Lower lobe of right lung (tissue), 2 donors: ENCODE results near the gene IMPDH2. TPM values are rescaled to one million over a fixed set of nuclear protein-coding genes. Genes with fewer than 3 reads are reported as not detected.

Source experiments
- ATAC-seq, 2 donors: fragments of 200-7000 bp; cut with Tn5 transposase; one replicate each; pipeline ENCODE4 v1.9.1; 2020 to 2022; ENCODE audit warnings: mild to moderate bottlenecking in 2 of 2, moderate library complexity in 2 of 2
- DNase-seq: peaks from one replicate; pipeline ENCODE4 v3.0.0-alpha.2; 2020
- H3K27ac ChIP-seq: fragments of 200-600 bp; one replicate; pipeline ENCODE4 v1.8.0; 2022
- H3K27me3 ChIP-seq: fragments of 200-600 bp; one replicate; pipeline ENCODE4 v1.8.0; 2022; ENCODE audit warnings: low read depth
- H3K36me3 ChIP-seq: fragments of 200-600 bp; one replicate; pipeline ENCODE4 v1.8.0; 2022; ENCODE audit warnings: mild to moderate bottlenecking
- H3K4me1 ChIP-seq: fragments of 200-600 bp; one replicate; pipeline ENCODE4 v1.8.0; 2022
- H3K4me3 ChIP-seq: fragments of 200-600 bp; one replicate; pipeline ENCODE4 v1.8.0; 2022; ENCODE audit warnings: mild to moderate bottlenecking
- H3K9me3 ChIP-seq: fragments of 200-600 bp; one replicate; pipeline ENCODE4 v1.8.0; 2022
- CTCF ChIP-seq: fragments of 200-600 bp; IDR thresholded peaks from one replicate; pipeline ENCODE4 v1.8.0; 2022; ENCODE audit warnings: antibody characterized with exemption, mild to moderate bottlenecking
- intact Hi-C: fragments of 100-400 bp; cut with DNase I; formaldehyde crosslinking; loops from one replicate; pipeline ENCODE4 v1.11.0; 2022
- total RNA-seq: library from RNA; stranded (reverse); fragmentation: NEBNext Ultra II Directional; extraction: Animal tissue kit (Norgen Biotek cat#: 25700); gene quantifications from one replicate; pipeline ENCODE4 v1.2.1, GENCODE V29; 2021
- donor health status: DM: no; HTN: yes; CAD: no; lungs with severe emphysema.

The IMPDH2 gene
- total RNA-seq, 1 donor from 2014 or later = 112 TPM

GRCh38 chr3:49004352-49005302 lies 24.6 kb downstream of the IMPDH2 start:
- H3K4me1 ChIP-seq = peaks cover 19% of the 10 kb centered on the region
- no peak for ATAC-seq

DNA sequence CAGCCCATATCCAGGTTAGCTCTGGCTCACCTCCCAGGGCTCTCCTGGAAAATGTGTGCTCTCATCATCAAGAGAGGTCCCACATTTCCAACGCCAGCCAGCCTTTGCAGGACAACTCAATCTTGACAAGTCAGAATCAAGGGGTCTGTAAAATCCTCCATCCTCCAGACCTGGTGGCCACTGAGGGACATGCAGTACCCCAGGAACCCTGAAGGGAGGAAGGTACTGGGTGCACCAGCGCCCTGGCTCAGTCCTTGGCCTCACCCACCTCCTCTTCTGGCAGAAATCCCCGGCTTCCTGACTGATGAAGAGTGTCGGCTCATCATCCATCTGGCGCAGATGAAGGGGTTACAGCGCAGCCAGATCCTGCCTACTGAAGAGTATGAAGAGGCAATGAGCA lies 28.0 kb downstream of the IMPDH2 start:
- Histone ChIP-seq H3K9me3 (no peaks in the 10 kb centered on the region), H3K36me3 (peaks cover 14% of the 10 kb centered on the region), H3K4me3 (no peak overlapping the region), H3K4me1 (peaks cover 2% of the 10 kb centered on the region), H3K27me3 (no peaks in the 10 kb centered on the region), H3K27ac (no peak overlapping the region)
- ATAC-seq (no peak), DNase-seq (no peak)
- no peak for TF ChIP-seq CTCF
- intact Hi-C loops = no loop called here

More at GRCh38 chr3:49004352-49005302, 24.6 kb downstream of the IMPDH2 start:
- no peak for DNase-seq
- intact Hi-C loops = no loop called here
- no peak overlapping the region for H3K27ac ChIP-seq
- H3K36me3 ChIP-seq = no peaks in the 10 kb centered on the region
- H3K27me3 ChIP-seq = no peaks in the 10 kb centered on the region
- no peaks in the 10 kb centered on the region for H3K9me3 ChIP-seq
- no peak for TF ChIP-seq CTCF
- H3K4me3 ChIP-seq = no peak overlapping the region

DNA sequence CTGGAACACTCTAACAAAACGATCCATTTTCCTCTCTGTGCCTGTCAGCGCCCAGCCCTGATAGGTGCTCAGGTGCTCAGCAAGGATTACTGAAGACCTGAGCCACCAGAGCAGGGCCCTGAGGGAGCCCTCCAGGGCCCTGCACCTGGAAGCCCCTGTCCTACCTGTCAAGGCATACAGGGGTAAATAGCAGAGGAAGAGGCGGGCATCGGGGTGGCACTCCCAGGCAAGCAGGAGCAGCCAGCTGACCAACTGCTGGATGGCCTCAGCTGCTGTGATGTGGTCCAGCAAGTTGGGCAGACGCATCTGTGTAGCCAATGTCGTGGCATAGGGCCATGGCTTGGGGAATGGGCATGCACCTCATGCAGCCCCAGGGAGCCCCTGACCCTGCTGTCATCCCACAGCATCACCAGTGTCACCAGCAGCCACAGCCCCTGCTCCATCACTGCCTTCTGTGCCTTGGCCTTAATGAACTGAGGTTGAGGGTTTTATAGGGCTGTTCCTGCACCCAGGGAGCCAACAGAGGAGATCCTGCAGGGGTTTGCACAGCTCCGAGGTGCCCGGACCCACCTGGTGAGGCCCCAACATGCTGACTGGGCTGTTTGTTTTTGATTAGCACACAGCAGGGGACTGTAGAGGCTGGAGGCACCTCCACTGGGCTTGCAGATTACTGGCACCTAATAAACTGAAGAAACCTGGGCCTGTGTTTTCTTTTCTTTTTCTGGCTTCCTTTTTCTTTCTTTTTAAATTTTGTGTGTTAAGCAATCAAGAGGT lies 29.9 kb downstream of the IMPDH2 start:
- intact Hi-C loops = no loop called here
- Histone ChIP-seq H3K27me3 (no peaks in the 10 kb centered on the region), H3K9me3 (no peaks in the 10 kb centered on the region), H3K27ac (no peak overlapping the region), H3K36me3 (peaks cover 22% of the 10 kb centered on the region), H3K4me1 (no peaks in the 10 kb centered on the region), H3K4me3 (no peak overlapping the region)
- ATAC-seq = no peak
- no peak for TF ChIP-seq CTCF
- DNase-seq = no peak

DNA sequence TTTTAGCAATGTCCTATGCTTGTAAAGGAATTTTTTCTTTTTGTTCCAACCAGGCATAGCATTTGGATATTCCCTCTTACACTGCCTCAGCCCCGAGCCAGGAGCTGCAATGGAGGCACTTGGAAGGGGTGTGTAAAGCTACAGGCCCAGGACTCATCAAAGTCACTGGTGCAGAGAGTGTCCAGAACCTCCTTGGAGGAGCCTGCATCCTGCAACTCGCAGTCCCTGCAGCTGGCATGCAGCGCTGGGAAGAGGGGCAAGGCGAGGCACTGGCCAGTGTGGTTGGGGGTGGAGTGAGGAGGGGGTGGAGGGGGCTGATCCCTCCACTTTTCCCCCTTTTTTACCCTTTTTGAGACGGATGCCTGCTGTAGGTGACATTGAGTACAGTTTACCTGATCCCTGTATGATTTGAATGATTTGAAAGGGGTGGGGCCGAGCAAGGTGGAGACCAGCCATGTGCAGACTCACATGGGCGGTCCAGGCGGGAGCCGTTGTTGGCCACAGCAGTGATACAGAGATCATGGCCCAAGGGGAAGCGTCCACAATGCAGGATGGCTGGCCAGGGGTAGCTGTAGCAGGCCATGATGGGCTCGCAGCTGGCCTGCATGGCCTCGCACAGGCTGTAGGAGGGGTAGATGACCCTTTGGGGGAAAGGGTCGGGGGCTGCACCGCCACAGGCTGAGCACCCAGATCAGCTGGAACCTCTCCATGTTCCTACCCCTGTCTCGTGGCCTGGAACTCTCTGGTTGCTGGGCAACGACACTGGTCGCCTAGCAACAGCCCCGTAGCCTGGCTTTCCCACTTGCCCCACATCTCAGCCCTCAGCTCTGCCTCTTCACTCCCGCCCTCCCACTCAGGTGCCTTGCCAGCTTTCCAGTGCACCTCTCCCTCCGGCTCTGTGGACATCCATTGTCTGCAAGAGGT lies 31.2 kb downstream of the IMPDH2 start:
- intact Hi-C loops = no loop called here
- Histone ChIP-seq H3K36me3 (peaks cover 22% of the 10 kb centered on the region), H3K4me3 (no peak overlapping the region), H3K4me1 (no peaks in the 10 kb centered on the region), H3K9me3 (no peaks in the 10 kb centered on the region), H3K27me3 (no peaks in the 10 kb centered on the region), H3K27ac (no peak overlapping the region)
- no peak for ATAC-seq
- no peak for DNase-seq
- TF ChIP-seq CTCF = no peak

DNA sequence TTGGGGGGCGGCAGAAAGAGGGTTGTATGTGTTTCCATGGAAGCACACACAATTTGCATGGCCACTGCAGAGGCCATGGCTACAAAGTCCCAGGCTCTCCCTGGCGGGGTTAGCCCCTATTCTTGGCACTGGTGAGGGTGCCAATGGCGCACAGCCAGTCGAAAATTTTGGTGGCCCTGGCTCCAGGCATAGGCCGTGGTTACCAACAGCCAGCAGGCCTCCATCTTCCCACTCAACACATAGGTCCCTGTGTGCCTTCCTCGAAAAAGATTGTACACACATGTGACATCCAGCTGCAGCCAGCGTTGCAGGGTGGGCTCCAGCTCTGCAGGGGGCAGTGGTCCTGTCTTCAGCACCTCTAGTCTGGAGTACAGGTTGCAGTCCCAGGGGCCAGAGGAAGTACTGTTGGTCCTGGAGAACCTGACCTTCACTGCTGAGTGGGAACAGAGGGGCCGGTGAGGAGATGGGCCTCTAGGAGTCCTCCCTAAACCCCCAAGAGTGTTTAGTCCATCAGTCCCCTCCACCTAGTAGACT lies 32.0 kb downstream of the IMPDH2 start:
- Histone ChIP-seq H3K9me3 (no peaks in the 10 kb centered on the region), H3K36me3 (peaks cover 22% of the 10 kb centered on the region), H3K4me1 (peaks cover 1% of the 10 kb centered on the region), H3K27ac (no peak overlapping the region), H3K4me3 (no peak overlapping the region), H3K27me3 (no peaks in the 10 kb centered on the region)
- no peak for DNase-seq
- TF ChIP-seq CTCF = no peak
- intact Hi-C loops = no loop called here
- ATAC-seq = no peak
